GM19324 (cell line): Measurements from ENCODE around the gene GHITM.
"Not testable (repeated sequence)": the region's sequence is repeated elsewhere in the genome, so short reads cannot be mapped to it uniquely, and the experiment has no call there.

Experiments
- ATAC-seq: cut with Tn5 transposase; IDR thresholded peaks from one replicate; pipeline ENCODE4 v1.9.1; 2021; ENCODE audit warnings: mild to moderate bottlenecking, moderate library complexity; ENCODE audit not compliant: unreplicated experiment, low FRiP score

Gene GHITM

GRCh38 chr10:84140036-84140379 lies 699 bp downstream of the GHITM start:
- ATAC-seq = no peak

- ATAC-seq = no peak
Measured at GRCh38 chr10:84147347-84147746, 8.0 kb downstream of the GHITM start.

- ATAC-seq = not testable (repeated sequence)
Measured at GRCh38 chr10:84148006-84148597, 8.8 kb downstream of the GHITM start.

- no peak for ATAC-seq
Measured at GRCh38 chr10:84149854-84150253, 10.5 kb downstream of the GHITM start.

- ATAC-seq = no peak
Measured at GRCh38 chr10:84152769-84153168, 13.5 kb downstream of the GHITM start.

- ATAC-seq = no peak
Measured at GRCh38 chr10:84155521-84155920, 16.2 kb downstream of the GHITM start.

GRCh38 chr10:84156009-84156408 lies 16.7 kb downstream of the GHITM start:
- no peak for ATAC-seq

GRCh38 chr10:84156768-84157167 lies 17.5 kb downstream of the GHITM start:
- no peak for ATAC-seq

GRCh38 chr10:84158061-84158460 lies 18.8 kb downstream of the GHITM start:
- ATAC-seq = no peak

GRCh38 chr10:84158550-84158949 lies 19.2 kb downstream of the GHITM start:
- no peak for ATAC-seq

GRCh38 chr10:84159076-84159685 lies 19.9 kb downstream of the GHITM start:
- no peak for ATAC-seq

- no peak for ATAC-seq
Measured at GRCh38 chr10:84160663-84161362, 21.5 kb downstream of the GHITM start.

GRCh38 chr10:84163996-84164395 lies 24.7 kb downstream of the GHITM start:
- ATAC-seq = no peak

GRCh38 chr10:84164442-84164841 lies 25.1 kb downstream of the GHITM start:
- ATAC-seq = no peak

GRCh38 chr10:84166620-84167288 lies 27.4 kb downstream of the GHITM start:
- ATAC-seq = no peak

GRCh38 chr10:84167289-84167653 lies 28.0 kb downstream of the GHITM start:
- ATAC-seq = not testable (repeated sequence)

GRCh38 chr10:84168382-84168781 lies 29.1 kb downstream of the GHITM start:
- ATAC-seq = not testable (repeated sequence)

- ATAC-seq = not testable (repeated sequence)
Measured at GRCh38 chr10:84171237-84171636, 31.9 kb downstream of the GHITM start.

- ATAC-seq = peak; percentile 19
Measured at GRCh38 chr10:84171700-84172466, 32.6 kb downstream of the GHITM start.

- peak; percentile 64 for ATAC-seq
Measured at GRCh38 chr10:84172467-84173356, 33.4 kb downstream of the GHITM start.
